ENCODE results near the gene C21orf58.
"Not testable (repeated sequence)": the region's sequence is repeated elsewhere in the genome, so short reads cannot be mapped to it uniquely, and the experiment has no call there.

C21orf58 gene

DNA sequence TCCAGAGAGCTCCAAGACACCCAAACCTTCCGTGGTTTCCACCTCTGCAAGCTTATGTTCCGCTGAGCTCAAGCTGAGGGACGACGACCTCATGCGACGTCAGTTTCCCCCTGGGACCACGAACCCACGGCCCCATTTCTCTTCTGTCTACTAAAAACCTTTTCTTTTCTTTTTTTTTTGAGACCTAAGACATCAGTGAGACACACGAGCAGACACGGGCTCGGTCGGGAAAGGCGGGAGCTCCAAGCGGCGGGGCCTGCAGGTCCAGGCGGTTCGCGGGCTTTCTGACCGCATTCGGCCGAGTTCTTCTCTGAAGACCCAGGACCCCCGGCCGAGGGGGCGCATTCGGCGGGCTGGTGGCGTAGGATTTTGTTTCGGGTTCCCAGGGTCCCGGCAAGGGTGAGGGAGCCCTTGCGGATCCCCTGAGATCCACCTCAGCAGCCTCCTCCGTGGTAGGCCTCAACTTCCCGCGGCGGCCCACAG, 402 bp downstream of the C21orf58 start:
- peak in 1 of 5 donors; percentile 13 for DNase-seq

DNA sequence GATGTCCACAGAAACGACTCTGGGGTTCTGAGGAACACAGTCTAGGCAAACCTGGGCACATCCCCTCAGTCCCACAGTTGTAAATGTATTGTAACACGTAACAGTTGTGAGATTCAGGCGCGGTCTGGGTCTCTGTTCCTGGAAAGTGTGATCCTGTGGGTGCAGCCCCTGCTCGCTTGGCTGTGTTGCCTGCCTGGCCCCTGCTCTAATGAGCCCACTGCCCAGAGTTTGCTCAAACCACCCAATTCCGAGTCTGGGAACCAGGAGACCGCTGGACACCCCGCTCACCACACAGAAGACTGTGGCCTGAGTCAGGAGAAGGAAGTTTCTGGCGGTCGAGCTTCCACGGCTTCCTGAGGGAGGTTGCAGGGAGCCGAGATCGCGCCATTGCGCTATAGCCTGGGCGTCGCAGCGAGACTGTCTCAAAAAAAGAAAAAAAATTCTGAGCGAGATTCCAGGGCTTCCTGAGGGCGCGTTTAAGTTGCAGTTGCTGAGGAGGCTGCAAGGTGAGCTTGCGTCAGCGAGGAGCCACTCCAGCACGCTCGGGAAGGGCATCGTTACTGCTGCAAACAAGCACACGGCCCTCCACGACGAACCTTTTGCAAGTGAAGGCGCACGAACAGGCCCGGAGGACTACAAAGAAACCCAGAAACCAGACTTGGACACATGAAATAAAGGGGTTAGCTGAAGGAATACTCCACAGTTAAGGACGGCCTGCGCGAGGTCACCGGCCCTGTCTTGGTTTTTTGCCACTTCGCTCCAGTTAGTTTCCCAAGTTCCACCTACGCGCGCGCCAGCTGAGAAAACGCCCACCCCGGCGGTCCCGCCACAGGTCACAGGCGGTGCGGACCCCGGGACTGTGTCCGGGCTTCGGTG, 1.1 kb downstream of the C21orf58 start:
- peak in 2 of 5 donors; percentile 8 to 39 for DNase-seq

DNA sequence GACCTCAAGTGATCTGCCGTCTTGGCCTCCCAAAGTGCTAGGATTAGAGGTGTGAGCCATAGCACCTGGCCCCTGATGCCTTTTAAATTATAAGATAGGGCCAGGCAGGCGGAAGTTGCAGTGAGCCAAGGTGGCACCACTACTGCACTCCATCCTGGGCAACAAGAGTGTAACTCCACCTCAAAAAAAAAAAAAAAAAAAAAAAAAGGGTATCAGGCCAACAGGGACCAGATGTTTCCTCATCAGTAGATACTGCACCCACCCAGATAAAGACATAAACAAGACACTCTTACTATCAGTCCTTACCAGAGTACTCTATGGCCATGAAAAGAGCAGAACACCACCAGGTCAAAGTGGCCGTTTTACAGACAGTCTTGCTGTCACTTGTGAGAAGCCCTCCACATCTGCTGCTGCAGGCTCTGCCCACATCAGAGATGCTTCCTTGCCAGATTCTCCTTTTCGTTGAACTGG, 3.3 kb downstream of the C21orf58 start:
- DNase-seq: no peak

DNA sequence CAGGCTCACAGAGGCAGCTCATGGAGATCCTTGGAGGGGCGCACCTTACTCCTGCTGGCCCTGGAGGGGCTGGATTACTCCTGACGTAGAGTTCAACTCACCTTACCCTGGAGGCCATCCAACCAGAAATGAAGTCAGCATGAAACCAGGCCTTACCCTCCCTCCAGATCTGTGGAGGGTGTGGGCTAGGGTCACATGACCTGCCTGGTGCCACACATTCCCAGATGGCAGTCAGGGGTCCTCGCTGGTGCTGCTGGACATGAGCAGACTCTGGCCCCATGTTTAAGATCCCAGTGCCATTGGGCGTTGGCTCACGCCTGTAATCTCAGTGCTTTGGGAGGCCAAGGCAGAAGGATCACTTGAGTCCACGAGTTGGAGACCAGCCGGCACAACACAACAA, 4.5 kb downstream of the C21orf58 start:
- no peak for DNase-seq

DNA sequence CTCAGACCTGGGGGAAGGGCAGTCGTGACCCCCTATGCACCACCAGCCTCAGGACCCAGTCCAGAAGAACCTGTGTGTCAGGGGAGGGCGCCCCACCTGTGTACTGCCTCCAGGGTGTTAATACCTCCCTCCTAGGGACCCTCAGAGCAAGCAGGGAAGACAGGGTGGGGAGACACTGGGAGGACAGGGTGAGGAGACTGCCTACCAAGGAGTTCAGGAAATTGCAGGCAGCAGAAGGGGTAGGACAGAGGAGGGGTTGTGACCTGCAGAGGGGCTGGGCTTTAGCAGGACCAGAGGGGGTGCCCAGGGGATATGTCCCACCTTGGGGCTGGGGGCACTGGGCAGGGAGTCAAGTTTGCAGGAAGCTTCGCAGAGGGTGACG, 5.2 kb downstream of the C21orf58 start:
- no peak for DNase-seq

DNA sequence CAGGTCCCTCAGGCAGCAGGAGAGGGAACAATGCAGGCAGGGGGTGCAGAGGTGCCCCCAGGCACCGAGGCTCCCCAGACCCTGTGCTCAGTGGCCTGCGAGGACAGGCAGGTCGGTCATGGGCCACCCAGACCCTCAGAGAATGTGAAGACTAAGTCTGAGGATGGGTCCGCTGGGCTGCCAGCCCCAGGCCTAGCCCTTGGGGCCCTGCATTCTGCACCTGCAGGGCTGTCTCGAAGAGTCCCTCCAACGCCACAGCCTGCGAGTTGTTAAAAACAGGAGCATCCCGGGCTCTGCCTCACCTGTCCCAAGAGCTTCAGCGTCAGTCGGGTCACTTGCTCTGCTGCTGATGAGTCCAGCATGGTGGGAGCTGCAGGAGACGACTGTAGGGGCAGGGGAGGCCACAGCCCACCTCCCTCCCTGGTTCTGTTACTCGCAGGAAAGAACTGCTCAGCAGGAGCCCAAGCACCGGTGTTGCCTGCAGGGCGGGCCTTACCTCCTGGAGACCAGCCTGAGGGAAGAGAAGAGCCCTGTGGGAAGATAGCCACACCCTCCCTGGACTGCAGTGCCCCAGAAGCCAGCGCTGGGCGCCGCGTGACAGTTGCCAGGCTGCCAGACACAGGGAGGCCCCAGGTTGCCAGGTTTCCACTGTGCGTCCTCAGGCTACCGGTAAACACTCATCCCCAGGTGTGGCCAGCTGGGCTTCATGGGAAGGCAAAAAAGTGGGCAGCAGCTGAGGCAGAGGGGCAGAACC, 5.8 kb downstream of the C21orf58 start:
- no peak for DNase-seq

DNA sequence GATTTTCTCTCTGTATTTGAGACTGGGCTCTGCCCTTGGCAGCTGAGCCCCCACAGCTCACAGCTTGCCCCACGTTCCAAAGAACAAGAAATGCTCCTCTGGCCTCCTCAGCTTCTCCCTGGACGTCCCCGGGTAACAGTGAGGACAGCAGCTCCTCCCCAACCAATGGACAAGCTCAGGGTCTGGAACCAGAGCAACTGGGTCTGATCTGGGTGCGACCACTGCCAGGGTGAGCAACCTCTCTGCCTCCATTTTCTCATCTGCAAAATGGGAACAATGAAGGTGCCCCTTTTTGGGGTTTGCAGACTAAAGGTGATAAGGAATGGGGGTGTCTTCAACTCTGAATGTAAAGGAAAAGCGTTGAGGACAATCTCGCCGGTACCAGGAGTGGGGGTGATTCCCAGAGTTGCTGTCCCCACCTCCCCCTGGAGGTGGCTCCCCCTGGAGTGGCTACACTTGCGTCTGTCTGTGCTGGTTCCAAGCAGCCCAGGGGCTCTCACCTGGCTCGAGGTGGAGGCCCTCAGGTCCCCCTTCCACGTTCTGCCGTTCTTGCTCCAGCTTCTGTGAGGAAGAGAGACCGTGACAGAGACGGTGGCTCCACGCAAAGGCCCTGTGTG, 6.9 kb downstream of the C21orf58 start:
- no peak for DNase-seq

DNA sequence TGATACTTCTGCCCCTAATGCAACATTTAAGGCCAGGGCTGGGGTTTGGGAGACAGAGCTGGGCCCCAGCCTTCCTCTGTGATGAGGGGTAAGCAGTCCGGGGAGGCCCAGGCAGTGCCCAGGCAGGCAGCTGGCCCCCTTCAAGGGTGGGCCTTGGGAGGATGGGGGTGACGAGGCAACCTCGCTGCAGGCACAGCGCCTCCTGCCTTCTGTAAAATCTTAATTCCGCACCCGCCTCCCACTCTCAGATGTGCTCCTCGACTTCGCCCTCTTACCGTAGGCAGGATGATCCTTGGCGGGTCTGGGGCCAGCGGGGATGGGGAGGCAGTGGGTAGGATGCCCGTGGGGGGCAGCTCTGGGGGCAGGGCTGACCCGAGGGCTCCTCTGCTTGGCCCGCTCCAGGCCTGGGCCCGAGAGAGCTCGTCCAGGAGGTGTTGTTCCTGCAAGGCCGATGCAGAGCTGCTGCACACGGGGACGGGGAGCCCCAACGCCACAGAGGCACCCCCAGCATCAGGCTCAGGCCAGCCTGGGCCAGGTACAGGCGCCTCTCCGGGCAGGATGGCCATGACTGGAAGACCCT, 9.1 kb downstream of the C21orf58 start:
- no peak for DNase-seq

DNA sequence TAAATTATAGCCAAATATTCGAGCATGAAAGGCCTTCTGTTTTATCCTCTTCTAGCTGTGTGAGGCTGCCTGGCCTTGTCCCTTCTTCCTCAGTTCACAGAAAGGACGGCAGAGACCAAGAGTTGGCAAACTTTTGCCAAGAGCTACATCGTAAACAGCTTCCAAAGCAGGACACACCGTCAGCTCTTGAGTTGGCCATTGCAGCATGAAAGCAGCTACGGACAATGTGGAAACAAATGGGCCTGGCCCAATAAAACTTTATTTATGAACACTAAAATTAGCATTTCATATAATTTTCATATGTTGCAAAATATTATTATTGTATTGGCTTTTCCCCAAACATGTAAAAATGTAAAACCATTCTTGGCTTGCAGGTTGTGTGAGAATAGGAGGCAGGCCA, 10.7 kb downstream of the C21orf58 start:
- no peak for DNase-seq

DNA sequence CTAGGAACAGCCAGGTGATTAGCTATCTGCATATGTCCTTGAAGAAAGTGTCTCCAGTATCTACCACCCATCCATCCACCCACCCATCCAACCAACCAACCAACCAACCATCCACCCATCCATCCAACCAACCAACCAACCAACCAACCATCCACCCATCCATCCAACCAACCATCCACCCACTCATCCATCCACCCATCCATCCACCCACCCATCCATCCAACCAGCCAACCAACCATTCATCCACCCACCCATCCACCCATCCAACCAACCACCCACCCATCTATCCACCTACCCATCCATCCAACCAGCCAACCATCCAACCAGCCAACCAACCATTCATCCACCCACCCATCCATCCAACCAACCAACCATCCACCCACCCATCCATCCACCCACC, 12.1 kb downstream of the C21orf58 start:
- DNase-seq: no peak

DNA sequence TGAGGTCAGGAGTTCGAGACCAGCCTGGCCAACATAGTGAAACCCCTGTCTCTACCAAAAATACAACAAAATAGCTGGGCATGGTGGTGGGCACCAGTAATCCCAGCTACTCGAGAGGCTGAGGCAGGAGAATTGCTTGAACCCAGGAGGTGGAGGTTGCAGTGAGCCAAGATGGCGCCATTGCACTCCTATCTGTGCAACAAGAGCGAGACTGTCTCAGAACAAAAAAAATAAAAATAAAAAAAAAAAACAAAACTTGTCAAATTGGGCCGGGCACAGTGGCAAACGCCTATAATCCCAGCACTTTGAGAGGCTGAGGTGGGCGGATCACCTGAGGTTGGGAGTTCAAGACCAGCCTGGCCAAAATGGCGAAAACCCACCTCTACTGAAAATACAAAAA, 13.4 kb downstream of the C21orf58 start:
- not testable (repeated sequence) for DNase-seq

DNA sequence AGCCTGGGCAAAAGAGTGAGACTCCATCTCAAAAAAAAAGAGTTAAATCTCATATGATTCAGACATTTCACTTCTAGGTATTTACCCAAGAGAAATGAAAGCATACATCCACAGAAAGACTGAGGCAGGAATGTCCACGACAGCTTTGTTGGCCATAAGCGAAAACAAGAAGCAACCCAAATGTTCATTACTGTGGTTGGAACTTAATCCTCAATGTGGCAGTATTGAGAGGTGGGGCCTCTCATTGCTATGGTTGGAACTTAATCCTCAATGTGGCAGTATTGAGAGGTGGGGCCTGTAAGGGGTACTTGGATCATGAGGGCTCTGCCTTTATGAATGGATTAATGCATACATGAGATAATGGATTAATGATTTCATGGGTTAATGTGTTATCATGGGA, 15.2 kb downstream of the C21orf58 start:
- no peak for DNase-seq

DNA sequence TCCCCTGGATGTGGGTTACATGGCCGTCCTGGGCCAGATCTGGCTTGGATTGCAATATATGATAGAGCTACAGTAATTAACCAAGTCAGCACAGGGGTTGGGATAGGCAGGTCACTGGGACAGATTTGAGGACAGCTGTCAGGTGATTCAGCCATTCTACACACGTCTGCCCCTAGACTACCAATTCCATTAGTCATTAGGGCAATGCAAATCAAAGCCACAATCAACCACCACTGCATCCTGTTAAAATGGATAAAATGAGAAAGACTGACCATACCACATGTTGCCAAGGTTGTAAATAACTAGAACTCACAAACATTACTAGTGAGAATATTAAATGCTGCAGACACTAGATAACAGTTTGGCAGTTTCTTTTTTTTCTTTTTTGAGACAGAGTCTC, 16.0 kb downstream of the C21orf58 start:
- no peak for DNase-seq

DNA sequence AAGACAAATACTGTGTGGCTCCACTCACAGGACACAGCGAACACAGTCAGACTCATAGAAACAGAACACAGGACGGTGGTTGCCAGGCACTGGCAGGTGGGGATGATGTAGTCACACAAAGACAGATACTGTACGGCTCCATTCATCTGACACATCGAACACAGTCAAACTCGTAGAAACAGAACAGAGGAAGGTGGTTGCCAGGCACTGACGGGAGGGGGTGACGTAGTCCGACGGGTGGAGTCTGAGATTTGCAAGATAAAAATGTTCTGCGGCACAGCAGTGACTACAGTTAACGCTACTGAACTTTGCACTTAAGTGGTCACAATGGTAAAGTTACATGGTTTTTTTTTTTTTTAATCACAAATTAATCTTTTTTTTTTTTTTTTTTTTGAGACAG, 18.7 kb downstream of the C21orf58 start:
- no peak for DNase-seq

DNA sequence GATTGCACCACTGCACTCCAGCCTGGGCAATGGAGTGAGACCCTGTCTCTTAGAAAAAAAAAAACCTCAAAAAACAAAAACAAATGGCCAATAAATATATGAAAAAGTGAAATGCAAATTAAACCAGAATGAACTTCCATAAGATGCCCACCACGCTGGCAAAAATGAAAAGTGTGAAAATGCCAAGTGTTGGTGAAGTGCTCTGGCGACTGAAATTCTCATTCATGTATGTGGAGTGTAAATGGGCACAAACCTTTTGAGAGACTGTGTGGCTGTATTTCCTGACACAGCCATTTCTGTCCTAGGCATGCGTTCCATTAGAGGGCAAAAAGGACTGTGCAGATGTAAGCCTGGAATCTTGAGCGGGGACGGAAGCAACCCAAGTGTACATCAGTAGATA, 19.2 kb downstream of the C21orf58 start:
- DNase-seq: no peak

DNA sequence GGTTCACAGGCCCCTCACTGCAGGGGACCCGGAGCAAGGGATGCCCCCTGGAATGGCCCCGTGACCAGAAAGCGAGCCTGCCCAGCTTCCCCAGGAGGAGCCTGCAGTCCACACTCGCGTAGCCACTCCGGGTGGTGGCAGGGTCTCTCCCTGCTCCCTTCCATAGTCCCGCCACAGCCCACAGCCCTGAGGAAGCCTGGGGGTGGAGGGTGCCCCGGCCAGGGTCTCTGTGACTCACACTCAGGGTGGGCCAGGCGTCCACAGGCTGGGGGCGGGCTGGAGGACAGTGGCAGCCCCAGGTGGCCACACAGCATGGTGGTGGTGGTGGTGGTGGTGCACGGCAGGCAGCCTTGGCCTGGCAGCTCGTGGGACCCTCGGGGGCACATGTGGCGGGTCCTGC, 21.9 kb downstream of the C21orf58 start:
- DNase-seq: no peak

DNA sequence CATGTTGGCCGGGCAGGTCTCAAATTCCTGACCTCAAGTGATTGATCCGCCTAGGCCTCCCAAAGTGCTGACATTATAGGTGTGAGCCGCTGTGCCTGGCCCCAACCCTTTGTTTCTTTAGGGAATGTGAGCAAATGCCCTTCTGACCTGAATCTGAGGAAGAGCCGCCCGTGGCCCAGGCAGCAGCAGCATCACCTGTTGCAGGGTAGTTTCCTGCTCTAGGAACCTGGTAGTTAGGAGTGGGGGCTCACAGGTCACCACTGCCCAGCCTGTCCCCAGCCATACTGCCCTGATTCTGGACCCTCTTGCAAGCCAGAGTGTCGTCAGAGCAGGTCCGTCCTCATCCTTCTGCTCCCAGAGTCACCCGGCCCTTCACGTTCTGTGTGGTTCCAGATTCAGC, 24.5 kb downstream of the C21orf58 start:
- no peak for DNase-seq

DNA sequence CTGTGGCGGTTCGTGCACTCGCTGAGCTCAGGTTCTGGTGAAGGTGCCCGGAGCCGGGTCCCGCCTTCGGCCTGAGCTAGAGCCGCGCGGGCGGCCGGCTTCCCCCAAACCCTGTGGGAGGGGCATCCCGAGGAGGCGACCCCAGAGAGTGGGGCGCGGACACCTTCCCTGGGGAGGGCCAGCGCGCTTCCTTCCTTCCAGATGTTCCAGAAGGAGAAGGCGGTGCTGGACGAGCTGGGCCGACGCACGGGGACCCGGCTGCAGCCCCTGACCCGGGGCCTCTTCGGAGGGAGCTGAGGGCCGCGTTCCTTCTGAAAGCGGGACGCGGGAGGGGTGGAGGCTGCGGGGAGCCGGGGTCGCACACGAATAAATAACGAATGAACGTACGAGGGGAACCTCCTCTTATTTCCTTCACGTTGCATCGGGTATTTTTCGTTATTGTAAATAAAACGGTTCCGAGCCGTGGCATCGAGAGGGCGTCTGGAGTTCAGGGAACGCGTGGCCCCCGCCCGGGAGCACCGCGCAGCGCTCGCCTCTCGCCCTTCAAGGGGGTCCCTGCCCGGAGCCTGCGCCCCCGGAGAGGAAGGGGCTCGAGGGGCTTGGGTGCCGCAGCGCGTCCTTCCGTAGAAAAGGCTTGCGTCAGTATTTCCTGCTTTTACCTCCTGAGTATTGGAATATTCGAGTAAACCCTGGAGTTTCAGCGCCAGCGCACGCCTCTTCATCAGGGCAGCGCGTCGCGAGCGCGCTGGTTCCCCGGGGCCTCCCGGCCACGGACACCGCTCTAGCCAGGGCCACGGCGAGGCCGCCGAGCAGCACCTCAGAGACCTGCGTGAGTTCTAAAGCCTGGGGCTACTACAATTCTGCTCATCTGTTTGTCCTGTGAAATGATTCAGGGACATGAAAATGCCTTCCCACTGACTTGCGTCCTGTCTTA, 26.1 kb downstream of the C21orf58 start:
- no peak for DNase-seq

DNA sequence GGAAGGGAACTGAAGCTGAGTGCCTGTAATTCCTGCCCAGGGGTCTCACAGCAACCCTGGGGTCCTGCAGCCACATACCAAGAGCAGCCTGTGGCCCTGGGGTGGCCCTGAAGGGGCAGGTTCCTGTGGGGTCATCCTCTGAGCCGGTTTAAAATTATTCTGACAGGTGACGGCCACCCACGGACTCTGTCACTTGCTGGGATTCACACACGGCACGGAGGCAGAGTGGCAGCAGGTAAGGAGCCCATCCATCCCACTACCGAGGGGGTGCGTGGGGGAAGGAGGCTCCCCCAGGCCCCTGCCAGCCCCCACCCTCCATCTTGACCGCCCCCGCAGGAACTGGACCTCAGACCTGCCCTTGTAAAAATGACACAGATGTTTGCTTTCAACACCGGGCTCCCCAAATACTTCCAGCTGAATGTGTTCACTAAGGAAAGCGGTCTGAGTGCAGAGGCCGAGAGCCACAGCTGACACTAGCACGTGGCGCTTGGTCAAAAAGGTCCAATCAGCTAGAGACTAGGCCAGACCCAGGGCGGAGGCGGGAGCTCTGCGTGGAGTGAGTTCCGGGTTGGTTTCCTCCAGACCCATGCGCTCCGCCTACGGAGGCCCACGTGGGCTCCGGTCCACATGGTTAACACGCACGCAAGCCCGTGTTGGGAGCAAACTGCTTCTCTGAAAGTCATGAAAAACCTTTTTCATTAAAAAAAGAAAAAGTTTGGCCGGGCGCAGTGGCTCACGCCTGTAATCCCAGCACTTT, 27.5 kb downstream of the C21orf58 start:
- DNase-seq: peak in 3 of 5 donors; percentile 24 to 52 (median 36)

DNA sequence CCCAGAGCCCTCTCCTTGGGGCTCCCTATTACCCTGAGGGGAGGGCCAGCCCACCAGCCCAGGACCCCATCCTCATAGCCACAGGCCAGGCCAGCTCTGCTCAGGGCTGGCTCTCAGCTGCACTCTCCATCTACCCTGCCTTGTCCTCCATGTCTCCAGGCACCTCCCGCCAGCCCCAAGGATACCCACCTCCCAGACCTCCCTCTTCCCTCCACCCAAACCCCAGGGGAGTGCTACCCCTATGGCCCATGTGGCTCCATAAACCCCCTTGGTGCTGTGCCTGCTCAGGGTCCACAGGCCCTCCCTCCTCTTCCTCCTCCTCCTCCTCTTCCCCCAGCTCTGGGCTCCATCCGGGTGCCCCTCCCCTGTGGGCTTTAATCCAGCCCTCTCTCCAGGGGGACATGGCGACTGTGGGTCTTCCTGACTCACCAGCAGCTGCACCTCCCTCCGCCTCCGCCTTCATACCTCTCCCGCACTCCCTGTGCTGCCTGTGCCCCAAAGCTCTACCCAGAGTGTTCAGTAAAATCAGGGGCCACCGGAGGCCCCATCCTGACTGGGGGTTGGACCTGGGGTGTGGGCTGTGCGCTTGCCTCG, 28.4 kb downstream of the C21orf58 start:
- no peak for DNase-seq

All from T-helper 1 cell (primary cell).